GM10266 (cell line): ENCODE data around the gene PPP2R5D.
A peak's percentile ranks its signal among the peaks of the same experiment; 100 is the strongest.
"Not testable (repeated sequence)": the region's sequence is repeated elsewhere in the genome, so short reads cannot be mapped to it uniquely, and the experiment has no call there.

ENCODE experiments used
- DNase-seq: peaks from one replicate; pipeline ENCODE4 v3.0.0; 2012; ENCODE audit errors: extremely low spot score
- CTCF ChIP-seq: IDR thresholded peaks from 2 replicates; pipeline ENCODE4 v1.5.1; 2012; ENCODE audit warnings: mild to moderate bottlenecking, low read depth; ENCODE audit not compliant: control insufficient read depth, insufficient read depth; ENCODE audit errors: missing control alignments

PPP2R5D gene

GRCh38 chr6:42996513-42996912 is 12.1 kb downstream of the PPP2R5D start:
- DNase-seq = no peak
- TF ChIP-seq CTCF = no peak

- not testable (repeated sequence) for DNase-seq
Measured at GRCh38 chr6:42998205-42998604, 13.8 kb downstream of the PPP2R5D start.

GRCh38 chr6:43001843-43002242 is 17.5 kb downstream of the PPP2R5D start:
- DNase-seq = no peak
- no peak for TF ChIP-seq CTCF

GRCh38 chr6:43005844-43006243 is 21.5 kb downstream of the PPP2R5D start:
- no peak for DNase-seq

GRCh38 chr6:43006251-43006650 is 21.9 kb downstream of the PPP2R5D start:
- no peak for TF ChIP-seq CTCF
- DNase-seq = no peak

More at GRCh38 chr6:43005844-43006243, 21.5 kb downstream of the PPP2R5D start:
- TF ChIP-seq CTCF = no peak

- DNase-seq = no peak
- no peak for TF ChIP-seq CTCF
Measured at GRCh38 chr6:43007126-43007525, 22.8 kb downstream of the PPP2R5D start.

GRCh38 chr6:43009124-43009523 is 24.8 kb downstream of the PPP2R5D start:
- DNase-seq = peak; percentile 51
- TF ChIP-seq CTCF = peak; percentile 34

- TF ChIP-seq CTCF = no peak
- no peak for DNase-seq
Measured at GRCh38 chr6:43011207-43011606, 26.8 kb downstream of the PPP2R5D start.
